CD4-positive, alpha-beta T cell treated with Interleukin-12 subunit alpha and Interleukin-12 subunit beta, for 1 hour (primary cell): Measurements from ENCODE around the gene DEDD2.

ENCODE experiments used
- DNase-seq: peaks from one replicate; pipeline ENCODE4 v3.0.0-alpha.2; 2020

The DEDD2 gene

GRCh38 chr19:42248270-42249148 is 31.0 kb upstream of the DEDD2 start:
- DNase-seq = peak; percentile 36

- peak; percentile 36 for DNase-seq
These were observed 30.2 kb upstream of the DEDD2 start for GRCh38 chr19:42247640-42248199.

GRCh38 chr19:42246922-42247639 is 29.6 kb upstream of the DEDD2 start:
- DNase-seq = peak; percentile 49

GRCh38 chr19:42246143-42246921 is 28.9 kb upstream of the DEDD2 start:
- peak; percentile 60 for DNase-seq

- no peak for DNase-seq
These were observed 27.8 kb upstream of the DEDD2 start for GRCh38 chr19:42245231-42245630.

- DNase-seq = peak; percentile 94
These were observed 27.1 kb upstream of the DEDD2 start for GRCh38 chr19:42244347-42245220.

GRCh38 chr19:42242512-42243409 is 25.3 kb upstream of the DEDD2 start, which contains the start of gene GSK3A:
GSK3A (minus strand) TSS chr19:42242602; CDS start chr19:42242465, 137 bp downstream.
- DNase-seq = peak; percentile 97

- no peak for DNase-seq
These were observed 24.6 kb upstream of the DEDD2 start for GRCh38 chr19:42242069-42242511.

GRCh38 chr19:42241279-42241678 is 23.8 kb upstream of the DEDD2 start:
- no peak for DNase-seq

GRCh38 chr19:42239544-42240220 is 22.2 kb upstream of the DEDD2 start:
- no peak for DNase-seq

GRCh38 chr19:42235181-42235580 is 17.7 kb upstream of the DEDD2 start:
- no peak for DNase-seq

GRCh38 chr19:42234364-42234763 is 16.9 kb upstream of the DEDD2 start:
- no peak for DNase-seq

GRCh38 chr19:42233678-42234292 is 16.3 kb upstream of the DEDD2 start:
- no peak for DNase-seq

GRCh38 chr19:42233106-42233505 is 15.6 kb upstream of the DEDD2 start:
- DNase-seq = no peak

- DNase-seq = no peak
These were observed 15.0 kb upstream of the DEDD2 start for GRCh38 chr19:42232435-42232834.

GRCh38 chr19:42230571-42230970 is 13.1 kb upstream of the DEDD2 start:
- DNase-seq = no peak

GRCh38 chr19:42229855-42230351 is 12.4 kb upstream of the DEDD2 start:
- DNase-seq = no peak

- no peak for DNase-seq
These were observed 11.9 kb upstream of the DEDD2 start for GRCh38 chr19:42229301-42229854.

GRCh38 chr19:42228641-42229040 is 11.2 kb upstream of the DEDD2 start:
- no peak for DNase-seq
